ENCODE results near the gene CHRNB1. TPM values are rescaled to one million over a fixed set of nuclear protein-coding genes. Genes with fewer than 3 reads are reported as not detected.

CHRNB1 gene
- total RNA-seq, 4 donors from 2014 or later, result 4.0 to 9.1 (median 5.8) TPM

DNA sequence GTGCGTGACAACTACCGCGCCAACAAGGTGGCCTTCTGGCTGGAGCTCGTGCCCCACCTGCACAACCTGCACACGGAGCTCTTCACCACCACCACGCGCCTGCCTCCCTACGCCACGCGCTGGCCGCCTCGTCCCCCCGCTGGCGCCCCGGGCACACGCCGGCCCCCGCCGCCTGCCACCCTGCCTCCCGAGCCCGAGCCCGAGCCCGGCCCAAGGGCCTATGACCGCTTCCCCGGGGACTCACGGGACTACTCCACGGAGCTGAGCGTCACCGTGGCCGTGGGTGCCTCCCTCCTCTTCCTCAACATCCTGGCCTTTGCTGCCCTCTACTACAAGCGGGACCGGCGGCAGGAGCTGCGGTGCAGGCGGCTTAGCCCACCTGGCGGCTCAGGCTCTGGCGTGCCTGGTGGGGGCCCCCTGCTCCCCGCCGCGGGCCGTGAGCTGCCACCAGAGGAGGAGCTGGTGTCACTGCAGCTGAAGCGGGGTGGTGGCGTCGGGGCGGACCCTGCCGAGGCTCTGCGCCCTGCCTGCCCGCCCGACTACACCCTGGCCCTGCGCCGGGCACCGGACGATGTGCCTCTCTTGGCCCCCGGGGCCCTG lies 27.7 kb upstream of the CHRNB1 start:
- H3K9me3 ChIP-seq, result no peaks in the 10 kb centered on the region
- no peaks in the 10 kb centered on the region for H3K36me3 ChIP-seq

DNA sequence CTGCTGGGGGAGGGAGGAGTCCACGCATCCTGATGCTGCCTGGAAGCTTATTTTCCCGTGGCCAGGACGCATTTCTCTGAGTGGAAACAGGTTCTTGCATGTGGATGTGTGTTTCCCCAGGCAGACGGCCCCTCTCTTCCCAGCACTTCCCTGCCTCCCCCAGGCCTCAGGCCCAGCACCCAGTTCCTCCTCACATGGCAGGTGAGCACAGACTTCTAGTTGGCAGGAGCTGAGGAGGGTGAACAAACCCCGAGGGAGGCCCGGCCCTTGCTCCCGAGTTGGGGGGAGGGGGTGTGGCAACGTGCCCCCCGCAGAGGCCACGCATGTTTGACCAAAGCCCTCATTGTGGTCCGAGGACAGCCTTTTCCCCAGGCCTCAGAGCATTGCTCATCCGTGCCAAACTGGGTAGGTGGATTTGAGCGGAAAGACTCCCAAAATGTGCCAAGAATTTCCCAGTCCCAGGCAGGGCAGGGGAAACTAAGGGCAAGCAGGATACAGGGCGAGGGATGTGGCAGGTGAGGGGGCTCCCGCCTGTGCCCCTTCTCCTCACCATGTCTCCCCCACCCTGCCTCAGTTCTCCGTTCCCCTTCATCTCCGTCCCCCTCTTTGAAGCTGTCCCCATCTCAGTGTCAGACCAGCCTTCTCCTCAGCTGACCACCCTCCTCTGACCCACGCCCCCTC lies 26.2 kb upstream of the CHRNB1 start:
- no peak overlapping the region for H3K4me3 ChIP-seq
- no peaks in the 10 kb centered on the region for H3K9me3 ChIP-seq
- H3K36me3 ChIP-seq, result no peaks in the 10 kb centered on the region
- TF ChIP-seq, protein P1, sequence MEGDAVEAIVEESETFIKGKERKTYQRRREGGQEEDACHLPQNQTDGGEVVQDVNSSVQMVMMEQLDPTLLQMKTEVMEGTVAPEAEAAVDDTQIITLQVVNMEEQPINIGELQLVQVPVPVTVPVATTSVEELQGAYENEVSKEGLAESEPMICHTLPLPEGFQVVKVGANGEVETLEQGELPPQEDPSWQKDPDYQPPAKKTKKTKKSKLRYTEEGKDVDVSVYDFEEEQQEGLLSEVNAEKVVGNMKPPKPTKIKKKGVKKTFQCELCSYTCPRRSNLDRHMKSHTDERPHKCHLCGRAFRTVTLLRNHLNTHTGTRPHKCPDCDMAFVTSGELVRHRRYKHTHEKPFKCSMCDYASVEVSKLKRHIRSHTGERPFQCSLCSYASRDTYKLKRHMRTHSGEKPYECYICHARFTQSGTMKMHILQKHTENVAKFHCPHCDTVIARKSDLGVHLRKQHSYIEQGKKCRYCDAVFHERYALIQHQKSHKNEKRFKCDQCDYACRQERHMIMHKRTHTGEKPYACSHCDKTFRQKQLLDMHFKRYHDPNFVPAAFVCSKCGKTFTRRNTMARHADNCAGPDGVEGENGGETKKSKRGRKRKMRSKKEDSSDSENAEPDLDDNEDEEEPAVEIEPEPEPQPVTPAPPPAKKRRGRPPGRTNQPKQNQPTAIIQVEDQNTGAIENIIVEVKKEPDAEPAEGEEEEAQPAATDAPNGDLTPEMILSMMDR (IDR thresholded peaks at IDR 0.05), result no peak
- no peak for TF ChIP-seq POLR2A (IDR thresholded peaks at IDR 0.05)
- H3K27me3 ChIP-seq, result no peaks in the 10 kb centered on the region
- H3K4me1 ChIP-seq, result no peaks in the 10 kb centered on the region
- H3K27ac ChIP-seq, result no peak overlapping the region
- no peak for DNase-seq

More for the DNA sequence above, 27.7 kb upstream of the CHRNB1 start:
- Histone ChIP-seq H3K4me1 (no peaks in the 10 kb centered on the region), H3K27ac (no peak overlapping the region), H3K4me3 (no peak overlapping the region), H3K27me3 (no peaks in the 10 kb centered on the region)
- TF ChIP-seq, protein P1 (IDR thresholded peaks at IDR 0.05), result no peak
- TF ChIP-seq POLR2A (IDR thresholded peaks at IDR 0.05), result no peak
- no peak for DNase-seq

DNA sequence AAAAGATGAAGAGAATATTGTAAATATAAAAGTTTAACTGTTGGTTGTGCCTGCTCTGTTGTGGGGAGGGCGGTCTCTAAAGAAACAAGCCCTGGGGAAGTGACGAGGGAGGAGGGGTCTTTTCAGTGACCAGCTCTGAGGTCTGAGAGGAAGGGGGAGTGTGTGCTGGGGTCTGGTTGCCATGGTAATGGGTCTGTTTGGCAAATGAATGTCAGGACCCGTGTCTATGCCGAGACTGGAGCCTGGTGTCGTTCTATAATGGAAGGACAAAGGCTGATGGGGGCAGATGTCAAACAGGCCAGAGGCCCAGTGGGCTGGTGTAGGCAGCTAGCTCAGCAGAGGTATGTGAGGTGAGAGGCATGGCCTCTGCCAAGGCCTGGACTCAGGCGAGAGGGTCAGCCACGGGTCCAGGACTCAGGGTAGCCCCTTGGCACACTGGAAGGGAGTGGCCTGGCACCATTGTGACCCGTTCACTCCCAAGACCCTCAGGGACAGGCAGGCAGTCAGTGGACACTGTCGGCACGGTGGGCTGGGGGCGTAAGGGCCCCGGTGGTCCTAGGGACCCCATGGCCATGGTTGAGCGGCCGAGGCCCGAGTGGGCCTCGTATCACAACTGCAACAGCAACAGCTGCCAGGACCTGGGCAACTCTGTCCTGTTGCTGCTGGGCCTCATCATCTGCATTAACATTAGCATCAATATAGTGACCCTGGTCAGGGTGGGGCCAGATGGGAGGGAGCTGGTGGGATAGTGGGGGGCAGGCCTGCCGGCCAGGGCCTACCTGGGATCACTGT lies 24.8 kb upstream of the CHRNB1 start, which contains the start of gene SPEM1:
SPEM1 (plus strand) TSS at position 506 of the 792 bp plus-strand sequence; CDS start at position 567, 61 bp downstream.
- no peak for TF ChIP-seq POLR2A (IDR thresholded peaks at IDR 0.05)
- DNase-seq, result no peak
- Histone ChIP-seq H3K4me3 (no peak within 1 kb of the TSS), H3K36me3 (no peaks in the 10 kb centered on the region), H3K4me1 (no peaks in the 10 kb centered on the region), H3K27me3 (no peaks in the 10 kb centered on the region), H3K27ac (no peak within 1 kb of the TSS), H3K9me3 (no peaks in the 10 kb centered on the region)

DNA sequence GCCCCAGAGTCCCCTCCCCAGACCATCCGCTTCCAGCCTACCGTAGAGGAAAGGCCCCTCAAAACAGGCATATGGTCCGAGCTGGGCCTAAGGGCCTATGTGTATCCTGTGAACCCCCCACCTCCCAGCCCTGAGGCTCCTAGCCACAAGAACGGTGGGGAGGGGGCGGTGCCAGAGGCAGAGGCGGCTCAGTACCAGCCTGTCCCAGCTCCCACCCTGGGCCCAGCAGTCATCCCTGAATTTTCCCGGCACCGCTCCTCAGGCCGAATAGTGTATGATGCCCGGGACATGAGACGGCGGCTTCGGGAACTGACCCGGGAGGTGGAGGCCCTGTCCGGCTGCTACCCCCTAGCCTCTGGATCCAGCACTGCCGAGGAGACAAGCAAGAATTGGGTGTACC lies 23.7 kb upstream of the CHRNB1 start:
- no peak for DNase-seq
- H3K27ac ChIP-seq, result no peak overlapping the region
- H3K4me1 ChIP-seq, result no peaks in the 10 kb centered on the region
- H3K9me3 ChIP-seq, result no peaks in the 10 kb centered on the region
- H3K4me3 ChIP-seq, result no peak overlapping the region
- H3K27me3 ChIP-seq, result no peaks in the 10 kb centered on the region
- TF ChIP-seq POLR2A (IDR thresholded peaks at IDR 0.05), result no peak
- TF ChIP-seq, protein P1 (IDR thresholded peaks at IDR 0.05), result no peak
- no peaks in the 10 kb centered on the region for H3K36me3 ChIP-seq

DNA sequence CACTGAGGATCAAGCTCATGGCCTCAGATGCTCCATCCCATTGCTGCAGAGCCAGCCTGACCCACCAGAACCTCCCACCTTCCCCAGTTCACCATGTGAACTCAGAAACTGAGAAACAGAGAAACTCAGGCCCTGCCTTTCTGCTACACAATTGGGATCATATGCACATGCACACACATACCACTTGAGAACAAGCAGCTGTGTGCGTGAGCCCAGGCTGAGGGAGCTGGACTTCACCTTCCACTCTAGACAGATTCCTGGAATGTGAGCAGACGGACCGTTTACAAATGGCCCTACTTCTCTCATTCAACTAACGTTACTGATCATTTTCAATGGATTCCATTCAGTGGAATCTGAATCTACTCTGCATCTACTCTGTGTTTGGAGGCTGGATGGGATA lies 21.2 kb upstream of the CHRNB1 start:
- Histone ChIP-seq H3K9me3 (no peaks in the 10 kb centered on the region), H3K4me3 (no peak overlapping the region), H3K27ac (no peak overlapping the region), H3K36me3 (no peaks in the 10 kb centered on the region), H3K4me1 (no peaks in the 10 kb centered on the region), H3K27me3 (no peaks in the 10 kb centered on the region)
- DNase-seq, result no peak
- TF ChIP-seq, protein P1 (IDR thresholded peaks at IDR 0.05), result no peak
- TF ChIP-seq POLR2A (IDR thresholded peaks at IDR 0.05), result no peak

DNA sequence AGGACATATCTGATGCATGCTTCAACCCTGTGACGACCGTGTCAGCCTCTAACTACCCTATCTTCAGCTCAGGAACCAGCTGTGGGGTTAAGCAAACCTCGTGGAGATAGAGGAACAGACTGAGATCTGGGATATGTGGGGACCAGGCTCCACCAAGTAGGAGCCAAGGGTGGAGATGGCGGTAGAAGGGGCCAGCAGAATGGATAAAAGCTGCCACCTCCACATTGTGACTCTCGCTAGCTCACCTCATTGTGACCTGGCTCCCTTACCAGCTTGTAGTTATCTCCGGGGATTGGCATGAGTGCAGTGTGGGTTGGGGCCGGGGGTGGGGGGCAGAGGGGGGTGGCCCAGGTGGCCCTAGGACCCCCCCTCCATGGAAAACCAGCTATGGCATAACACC lies 19.5 kb upstream of the CHRNB1 start, which contains the start of gene SPEM2:
SPEM2 (plus strand) TSS at position 301 of the 400 bp plus-strand sequence; CDS start at position 374, 73 bp downstream.
- no peaks in the 10 kb centered on the region for H3K27me3 ChIP-seq
- no peaks in the 10 kb centered on the region for H3K36me3 ChIP-seq
- H3K4me3 ChIP-seq, result no peak within 1 kb of the TSS
- H3K4me1 ChIP-seq, result no peaks in the 10 kb centered on the region
- no peak within 1 kb of the TSS for H3K27ac ChIP-seq
- H3K9me3 ChIP-seq, result no peaks in the 10 kb centered on the region
- no peak for DNase-seq
- TF ChIP-seq, protein P1 (IDR thresholded peaks at IDR 0.05), result no peak
- TF ChIP-seq POLR2A (IDR thresholded peaks at IDR 0.05), result no peak

All from Peyer's patch (tissue), 4 donors.